GM21390 (cell line): ENCODE measurements around the gene COL6A2.
"Not testable (repeated sequence)": the region's sequence is repeated elsewhere in the genome, so short reads cannot be mapped to it uniquely, and the experiment has no call there.

ENCODE experiments used
- ATAC-seq: cut with Tn5 transposase; IDR thresholded peaks from one replicate; pipeline ENCODE4 v1.9.1; 2021; ENCODE audit not compliant: unreplicated experiment

Gene COL6A2

GRCh38 chr21:46168659-46169386 is 70.9 kb downstream of the COL6A2 start:
- ATAC-seq, result no peak

GRCh38 chr21:46170436-46171193 is 72.7 kb downstream of the COL6A2 start:
- not testable (repeated sequence) for ATAC-seq

- no peak for ATAC-seq
Measured at GRCh38 chr21:46171585-46171984, 73.7 kb downstream of the COL6A2 start.

GRCh38 chr21:46171996-46172862 is 74.3 kb downstream of the COL6A2 start:
- ATAC-seq, result no peak

- no peak for ATAC-seq
Measured at GRCh38 chr21:46172863-46173528, 75.1 kb downstream of the COL6A2 start.

- no peak for ATAC-seq
Measured at GRCh38 chr21:46173573-46173972, 75.7 kb downstream of the COL6A2 start.

GRCh38 chr21:46176443-46177129 is 78.7 kb downstream of the COL6A2 start:
- ATAC-seq, result not testable (repeated sequence)

GRCh38 chr21:46178961-46179360 is 81.0 kb downstream of the COL6A2 start:
- ATAC-seq, result no peak
